ENCODE data around the gene CCNT1.
"Not testable (repeated sequence)": the region's sequence is repeated elsewhere in the genome, so short reads cannot be mapped to it uniquely, and the experiment has no call there.

CCNT1 gene

GRCh38 chr12:48690990-48691389 lies 25.5 kb downstream of the CCNT1 start:
- no peak for DNase-seq

- DNase-seq = no peak
Measured at GRCh38 chr12:48690436-48690835, 26.1 kb downstream of the CCNT1 start.

GRCh38 chr12:48688836-48689235 lies 27.7 kb downstream of the CCNT1 start:
- no peak for DNase-seq

GRCh38 chr12:48687592-48687991 lies 28.9 kb downstream of the CCNT1 start:
- no peak for DNase-seq

GRCh38 chr12:48686615-48687334 lies 29.7 kb downstream of the CCNT1 start:
- DNase-seq = no peak

- no peak for DNase-seq
Measured at GRCh38 chr12:48686037-48686595, 30.4 kb downstream of the CCNT1 start.

- no peak for DNase-seq
Measured at GRCh38 chr12:48683534-48683933, 33.0 kb downstream of the CCNT1 start.

GRCh38 chr12:48682927-48683326 lies 33.6 kb downstream of the CCNT1 start:
- DNase-seq = no peak

- DNase-seq = not testable (repeated sequence)
Measured at GRCh38 chr12:48682533-48682905, 34.0 kb downstream of the CCNT1 start.

- DNase-seq = peak; percentile 97
Measured at GRCh38 chr12:48681710-48682532, 34.6 kb downstream of the CCNT1 start, which contains the start of gene KANSL2. TSS of gene KANSL2 (minus strand) at chr12:48682238. CDS start at chr12:48681632, 606 bp downstream.

- no peak for DNase-seq
Measured at GRCh38 chr12:48681399-48681709, 35.2 kb downstream of the CCNT1 start.

- no peak for DNase-seq
Measured at GRCh38 chr12:48680861-48681260, 35.6 kb downstream of the CCNT1 start.

GRCh38 chr12:48678551-48679185 lies 37.8 kb downstream of the CCNT1 start:
- DNase-seq = no peak

- no peak for DNase-seq
Measured at GRCh38 chr12:48671231-48671856, 45.2 kb downstream of the CCNT1 start.

- no peak for DNase-seq
Measured at GRCh38 chr12:48668996-48669395, 47.5 kb downstream of the CCNT1 start.

- no peak for DNase-seq
Measured at GRCh38 chr12:48659863-48660262, 56.6 kb downstream of the CCNT1 start.

- no peak for DNase-seq
Measured at GRCh38 chr12:48651681-48652080, 64.8 kb downstream of the CCNT1 start.

GRCh38 chr12:48645354-48645753 lies 71.2 kb downstream of the CCNT1 start:
- not testable (repeated sequence) for DNase-seq

- no peak for DNase-seq
Measured at GRCh38 chr12:48643011-48643410, 73.5 kb downstream of the CCNT1 start.

- DNase-seq = not testable (repeated sequence)
Measured at GRCh38 chr12:48641752-48642555, 74.6 kb downstream of the CCNT1 start.

- DNase-seq = no peak
Measured at GRCh38 chr12:48640854-48641253, 75.7 kb downstream of the CCNT1 start.

- no peak for DNase-seq
Measured at GRCh38 chr12:48640428-48640827, 76.1 kb downstream of the CCNT1 start.
